Activated effector memory CD4-positive, alpha-beta T cell treated with Interleukin-2 at 50 U/mL for 16 hours (primary cell): ENCODE measurements around the gene RNASE7.
"Not testable (repeated sequence)": the region's sequence is repeated elsewhere in the genome, so short reads cannot be mapped to it uniquely, and the experiment has no call there.

Source experiments
- DNase-seq: peaks from one replicate; pipeline ENCODE4 v3.0.0-alpha.2; 2020

RNASE7 gene

DNA sequence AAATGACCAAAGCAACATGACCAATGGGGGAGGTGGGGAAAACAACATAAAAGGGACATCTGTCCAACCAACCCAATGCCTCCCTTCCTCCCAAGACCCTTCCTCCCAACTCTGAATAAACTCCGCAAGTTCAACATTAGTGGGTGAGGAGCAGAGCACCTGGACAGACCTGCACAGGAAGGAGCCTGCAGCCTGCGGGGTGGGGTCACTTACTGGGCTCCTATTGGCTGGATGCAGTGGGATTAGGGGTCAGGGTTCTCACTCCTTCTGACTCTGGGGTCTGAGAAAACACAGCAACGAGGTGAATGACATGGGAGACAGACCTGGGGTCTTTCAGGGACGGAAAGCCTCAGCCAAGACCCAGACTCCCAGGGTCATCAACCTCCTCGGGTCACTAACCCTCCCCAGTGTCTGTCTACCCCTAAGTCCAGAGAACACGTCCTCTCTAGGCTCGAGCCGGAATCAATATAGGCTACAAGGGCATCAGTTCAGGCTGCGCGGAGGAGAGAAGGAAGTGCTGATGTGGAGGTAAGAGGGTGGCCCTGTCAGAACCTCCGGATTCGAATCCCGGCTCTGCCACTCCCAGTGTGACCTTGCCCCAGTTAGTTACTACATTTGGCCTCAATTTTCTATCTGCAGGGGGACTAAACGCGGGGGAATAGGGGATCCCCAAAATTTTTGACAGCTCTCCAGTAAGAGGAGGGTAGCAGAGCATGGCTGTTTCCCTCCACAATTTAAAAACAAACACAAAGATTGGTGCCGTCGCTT, 18.2 kb upstream of the RNASE7 start:
- no peak for DNase-seq

DNA sequence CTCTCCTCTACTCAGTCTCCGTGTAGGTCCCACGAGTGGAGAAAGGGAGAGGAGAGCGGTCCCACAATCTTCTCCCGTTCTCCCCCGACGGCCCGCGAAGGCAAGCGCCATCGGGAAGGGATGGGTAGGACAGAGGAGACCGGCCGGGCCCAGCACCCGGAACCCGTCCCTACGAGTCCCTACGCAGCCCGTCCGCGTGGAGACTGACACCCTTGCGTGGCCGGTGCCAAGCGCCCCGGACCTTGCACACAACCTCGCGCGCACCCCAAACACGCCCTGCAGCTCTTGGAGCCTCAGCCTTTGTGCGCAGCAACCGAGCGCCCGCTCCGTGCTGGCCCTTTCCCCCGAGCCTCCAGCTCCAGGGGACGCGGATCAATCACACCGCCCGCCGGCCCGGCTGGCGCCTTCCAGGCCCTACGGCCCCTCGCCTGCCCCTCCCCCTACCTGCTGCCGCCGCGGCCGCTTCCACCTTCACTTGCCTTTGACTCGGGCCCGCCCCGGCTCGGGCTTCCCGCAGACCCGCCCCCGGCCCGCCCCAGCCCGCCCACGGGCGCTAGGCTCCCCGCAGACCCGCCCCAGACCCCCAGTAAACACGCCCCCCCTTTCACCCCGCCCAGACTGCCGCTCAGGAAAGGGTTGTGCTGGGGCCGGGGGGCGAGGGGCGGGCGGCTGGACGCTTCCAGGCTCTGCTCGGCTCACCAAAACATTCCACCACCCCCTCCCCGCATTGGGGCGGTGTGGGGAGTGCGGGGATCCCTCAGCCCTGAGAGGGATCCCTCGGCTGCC, 17.4 kb upstream of the RNASE7 start, which contains the start of gene NDRG2:
Gene NDRG2, minus strand, starts transcription at position 477 of the 786 bp plus-strand sequence. CDS start 1,746 bp downstream, outside the sequence.
- peak; percentile 72 for DNase-seq

DNA sequence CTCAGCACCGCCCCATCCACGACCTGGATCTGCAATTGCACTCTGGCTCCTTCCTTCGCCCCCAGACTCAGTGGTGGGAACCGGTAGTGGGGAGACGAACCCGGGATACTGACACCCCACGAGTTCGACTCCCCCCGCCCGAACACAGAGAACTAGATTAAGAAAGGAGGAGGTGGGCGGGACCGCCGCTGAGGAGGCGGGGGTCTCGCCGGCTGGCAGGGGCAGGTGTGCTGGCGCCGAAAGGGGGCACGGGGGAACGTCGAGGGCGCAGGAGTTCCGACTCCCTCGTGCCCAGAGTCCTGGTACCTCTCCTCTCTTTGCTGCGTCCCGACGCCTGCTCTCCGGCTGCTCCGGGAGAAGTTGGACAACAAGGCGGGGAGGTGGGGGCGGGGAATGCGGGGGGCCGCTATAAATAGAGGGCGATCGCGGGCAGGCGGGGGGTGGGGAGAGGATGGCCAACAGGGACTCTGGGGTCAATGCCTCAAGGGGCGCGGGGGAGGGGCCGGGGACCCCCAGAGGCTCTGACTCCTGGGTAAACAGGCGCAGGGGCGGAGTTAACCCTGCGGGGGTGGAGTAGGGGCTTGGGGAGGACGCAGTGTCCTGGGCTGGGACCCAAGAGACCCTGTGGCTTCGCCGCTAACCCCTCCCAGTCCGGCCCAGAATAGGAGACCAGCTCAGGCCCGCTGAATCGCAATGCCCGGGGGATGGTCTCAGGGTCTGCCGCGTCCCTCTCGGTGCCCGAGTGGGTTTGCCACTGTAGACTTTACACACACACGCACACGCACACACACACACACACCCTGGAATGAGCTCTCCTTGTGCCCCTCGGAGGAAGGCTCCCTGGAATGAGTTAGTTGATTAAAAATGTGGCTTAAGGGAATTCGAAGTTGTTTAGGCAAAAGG, 16.5 kb upstream of the RNASE7 start:
- DNase-seq: no peak

DNA sequence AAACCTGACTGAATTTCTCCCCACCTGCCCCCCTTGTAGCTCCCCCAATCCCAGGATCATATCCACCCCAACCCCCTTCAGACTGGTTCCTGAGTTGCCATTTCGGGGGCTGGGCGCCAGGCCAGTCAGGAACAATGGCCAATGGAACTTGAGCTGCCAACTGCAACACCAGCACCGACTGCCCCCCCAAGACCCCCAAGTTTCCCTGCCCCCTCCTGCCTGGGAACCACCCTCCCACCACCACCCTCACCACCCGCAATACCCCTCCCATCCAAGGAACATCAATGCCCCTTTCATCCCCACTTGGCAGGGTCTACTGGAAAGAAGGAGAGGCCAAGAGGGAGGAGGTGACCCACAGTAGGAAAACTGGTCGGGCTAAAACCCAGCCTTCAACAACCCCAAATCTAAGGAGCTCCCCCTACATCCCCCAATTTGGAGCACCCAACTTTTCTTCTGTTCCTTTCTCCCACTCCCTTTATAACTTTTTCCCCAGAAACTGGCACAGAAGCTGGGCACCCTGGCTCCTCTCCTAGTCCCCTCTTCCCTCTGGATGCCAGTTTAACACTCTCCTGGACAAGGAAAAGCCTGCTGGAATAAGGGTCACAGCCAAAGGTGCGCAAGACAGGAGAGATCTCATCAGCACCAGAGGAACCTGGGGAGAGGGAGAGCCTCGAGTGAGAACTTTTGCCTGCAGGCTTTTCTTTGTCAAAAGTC, 15.7 kb upstream of the RNASE7 start:
- no peak for DNase-seq

DNA sequence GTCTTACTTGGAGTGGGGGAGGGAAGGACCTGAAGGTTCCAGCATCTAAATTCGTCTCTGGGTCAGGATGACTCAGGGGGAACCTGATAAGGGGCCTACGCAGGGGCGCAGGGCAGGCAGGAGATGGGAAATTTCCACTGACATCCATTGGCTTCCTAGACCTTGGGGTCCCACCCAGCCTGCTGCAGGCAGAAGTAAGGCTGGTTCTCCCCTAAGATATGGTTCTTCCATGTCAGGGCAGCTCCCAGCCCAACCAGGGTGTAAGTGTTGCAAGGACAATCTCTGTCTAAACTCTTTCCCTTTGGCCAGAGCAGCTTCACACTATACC, 15.2 kb upstream of the RNASE7 start:
- DNase-seq: no peak

DNA sequence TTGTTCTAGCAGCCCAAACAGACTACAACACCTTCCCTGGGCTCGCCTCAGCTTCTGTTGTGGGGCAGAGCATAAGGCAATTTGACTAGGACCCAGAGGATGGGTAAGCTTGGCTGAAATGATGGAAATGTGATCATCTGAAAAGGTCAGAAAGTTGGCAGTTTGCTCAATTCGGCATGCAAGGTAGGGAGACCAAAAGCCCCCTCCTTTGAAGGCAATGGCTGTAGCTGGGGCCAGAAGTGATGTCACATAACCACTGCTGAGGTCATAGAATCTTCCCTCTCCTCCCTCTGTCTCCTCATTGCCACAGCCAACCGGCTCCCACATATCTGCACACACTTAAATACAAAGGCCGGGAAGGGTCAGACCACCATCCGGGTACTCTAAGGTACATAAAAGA, 12.2 kb upstream of the RNASE7 start, which contains the start of gene TPPP2:
Gene TPPP2, plus strand, starts transcription at position 301 of the 400 bp plus-strand sequence. CDS start 365 bp downstream, outside the sequence.
- no peak for DNase-seq

DNA sequence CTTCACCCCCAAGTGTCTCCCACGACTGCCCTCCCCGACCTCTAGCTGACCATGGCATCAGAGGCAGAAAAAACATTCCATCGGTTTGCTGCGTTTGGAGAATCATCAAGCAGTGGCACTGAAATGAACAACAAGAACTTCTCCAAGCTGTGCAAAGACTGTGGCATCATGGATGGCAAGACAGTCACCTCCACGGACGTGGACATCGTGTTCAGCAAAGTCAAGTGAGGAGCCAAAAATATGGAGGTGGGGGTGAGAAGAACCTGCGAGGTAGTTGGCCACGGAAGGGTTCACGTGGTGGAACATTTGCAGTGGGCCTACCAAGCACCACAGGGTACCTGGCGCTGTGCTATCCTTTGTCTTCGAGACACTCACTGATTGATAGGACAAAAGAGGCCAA, 11.6 kb upstream of the RNASE7 start:
- no peak for DNase-seq

DNA sequence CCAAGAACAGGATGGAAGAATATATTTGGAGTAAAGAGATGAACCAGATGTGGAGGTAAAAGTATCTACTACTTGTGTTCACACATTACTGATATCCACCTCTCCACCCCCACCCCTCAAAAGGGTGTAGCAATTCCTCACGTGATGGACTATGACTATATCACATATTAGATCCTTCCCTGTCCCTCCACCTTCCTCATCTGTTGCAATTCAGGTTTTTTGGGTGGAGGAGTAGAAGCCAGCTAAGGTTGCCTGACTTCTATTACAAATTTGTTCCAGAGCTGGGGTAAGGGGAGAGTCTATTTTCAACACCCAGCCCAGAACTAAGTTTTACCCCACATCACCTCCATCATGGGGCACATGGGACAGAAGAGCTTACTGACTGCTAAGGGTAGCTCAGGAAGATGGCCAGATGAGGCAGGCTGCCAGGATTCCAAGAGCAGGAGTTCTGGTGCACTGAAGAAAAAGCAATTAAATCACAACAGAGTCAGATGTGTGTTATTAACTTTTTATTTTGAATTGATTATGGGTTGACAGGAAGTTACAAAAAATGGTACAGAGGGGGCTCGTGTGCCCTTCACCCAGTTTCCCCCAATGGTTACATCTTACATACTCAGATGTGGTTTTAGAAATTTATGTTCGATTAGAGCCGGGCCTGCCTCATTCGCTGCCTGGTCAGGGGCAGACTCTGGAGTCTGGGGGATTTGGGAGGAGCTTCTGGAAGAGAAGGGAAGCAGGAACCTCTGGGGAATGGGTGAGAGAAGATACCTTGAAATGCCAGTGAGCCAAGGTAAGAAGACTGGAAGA, 9.6 kb upstream of the RNASE7 start:
- no peak for DNase-seq

DNA sequence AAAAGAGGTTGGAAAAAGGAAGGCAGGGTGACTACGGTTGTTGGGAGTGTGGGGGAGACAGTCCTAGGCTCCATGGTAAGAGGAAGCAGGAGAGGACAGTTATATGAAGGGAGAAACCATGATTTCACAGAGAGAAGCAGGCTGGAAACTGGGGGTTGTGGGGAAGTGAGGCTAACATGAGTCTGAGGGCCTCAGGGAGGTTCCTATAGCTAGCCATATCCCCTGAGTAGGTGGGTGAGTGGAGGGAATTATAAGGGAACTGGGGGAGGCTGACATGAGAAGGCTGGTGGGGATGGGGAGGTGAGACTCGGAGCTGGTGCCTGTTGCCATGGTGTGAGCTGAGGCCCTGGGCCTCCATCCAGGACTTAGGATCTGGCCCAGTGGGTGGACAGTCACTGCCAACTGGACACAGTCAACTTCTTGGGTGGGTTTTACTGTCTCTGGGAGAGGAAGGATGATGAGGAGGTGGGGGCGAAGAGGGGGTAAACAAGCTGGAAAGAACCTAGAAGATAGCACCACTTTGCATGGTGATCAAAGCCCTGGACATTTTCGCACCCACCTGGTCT, 8.9 kb upstream of the RNASE7 start:
- DNase-seq: no peak

DNA sequence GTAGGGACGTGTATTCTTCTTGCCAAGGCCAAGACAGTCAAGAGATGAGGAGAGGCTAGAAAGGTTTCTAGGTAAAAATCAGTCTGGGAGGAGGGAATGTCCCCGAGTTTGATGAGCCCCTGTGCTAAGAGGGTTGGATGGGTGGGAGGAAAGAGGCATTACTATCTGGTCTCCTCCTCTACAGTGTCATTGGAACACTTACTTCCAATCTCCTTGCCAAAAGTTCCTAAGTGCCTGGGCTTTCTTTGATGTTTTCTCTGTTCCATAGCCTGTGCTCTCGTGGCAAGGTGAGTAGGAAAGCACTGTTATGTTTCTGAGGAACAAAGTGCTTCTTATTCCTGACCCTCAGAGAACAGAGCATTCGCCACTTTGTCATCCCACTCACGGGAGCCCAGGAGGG, 7.5 kb upstream of the RNASE7 start, which contains the start of gene RNASE13:
Gene RNASE13, minus strand, starts transcription at position 101 of the 400 bp plus-strand sequence. CDS start 519 bp downstream, outside the sequence.
- no peak for DNase-seq

DNA sequence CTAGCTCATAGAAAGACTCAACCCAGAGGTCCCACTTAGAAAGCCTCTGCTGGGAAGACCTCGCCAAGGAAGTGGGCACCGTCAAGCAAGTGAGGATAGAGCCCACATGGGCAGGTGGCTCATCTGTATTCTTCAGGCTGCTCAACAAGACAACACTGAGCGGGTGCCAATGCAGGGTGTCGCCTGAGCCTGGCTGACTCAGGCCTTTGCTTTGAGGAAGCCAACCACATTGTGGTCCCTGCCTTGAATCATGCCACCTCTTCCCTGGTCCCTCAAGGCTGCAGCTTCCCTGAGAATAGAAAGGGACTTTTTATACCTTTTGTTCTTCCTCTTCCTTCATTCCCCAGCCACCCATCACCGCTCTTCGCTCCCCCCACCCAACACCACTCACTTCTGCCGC, 5.4 kb upstream of the RNASE7 start:
- no peak for DNase-seq

DNA sequence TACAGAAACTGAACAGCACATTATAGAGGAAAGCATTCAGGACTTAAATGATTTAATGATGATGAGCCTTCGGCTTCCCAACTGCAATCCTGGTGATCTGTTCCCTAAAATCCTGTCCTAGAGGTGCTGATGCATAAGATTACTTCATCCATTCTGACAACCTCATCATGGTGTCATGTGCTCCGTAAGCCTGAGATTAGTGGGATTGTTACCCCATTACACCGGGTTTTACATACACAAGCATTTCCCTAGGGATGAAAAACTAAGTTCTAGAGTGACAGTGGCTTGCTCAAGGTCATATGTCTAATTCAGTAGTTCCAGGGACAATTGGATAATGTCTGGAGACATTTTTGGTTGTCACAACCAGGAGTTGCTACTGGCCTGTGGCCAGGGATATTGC, 5.0 kb upstream of the RNASE7 start:
- no peak for DNase-seq

DNA sequence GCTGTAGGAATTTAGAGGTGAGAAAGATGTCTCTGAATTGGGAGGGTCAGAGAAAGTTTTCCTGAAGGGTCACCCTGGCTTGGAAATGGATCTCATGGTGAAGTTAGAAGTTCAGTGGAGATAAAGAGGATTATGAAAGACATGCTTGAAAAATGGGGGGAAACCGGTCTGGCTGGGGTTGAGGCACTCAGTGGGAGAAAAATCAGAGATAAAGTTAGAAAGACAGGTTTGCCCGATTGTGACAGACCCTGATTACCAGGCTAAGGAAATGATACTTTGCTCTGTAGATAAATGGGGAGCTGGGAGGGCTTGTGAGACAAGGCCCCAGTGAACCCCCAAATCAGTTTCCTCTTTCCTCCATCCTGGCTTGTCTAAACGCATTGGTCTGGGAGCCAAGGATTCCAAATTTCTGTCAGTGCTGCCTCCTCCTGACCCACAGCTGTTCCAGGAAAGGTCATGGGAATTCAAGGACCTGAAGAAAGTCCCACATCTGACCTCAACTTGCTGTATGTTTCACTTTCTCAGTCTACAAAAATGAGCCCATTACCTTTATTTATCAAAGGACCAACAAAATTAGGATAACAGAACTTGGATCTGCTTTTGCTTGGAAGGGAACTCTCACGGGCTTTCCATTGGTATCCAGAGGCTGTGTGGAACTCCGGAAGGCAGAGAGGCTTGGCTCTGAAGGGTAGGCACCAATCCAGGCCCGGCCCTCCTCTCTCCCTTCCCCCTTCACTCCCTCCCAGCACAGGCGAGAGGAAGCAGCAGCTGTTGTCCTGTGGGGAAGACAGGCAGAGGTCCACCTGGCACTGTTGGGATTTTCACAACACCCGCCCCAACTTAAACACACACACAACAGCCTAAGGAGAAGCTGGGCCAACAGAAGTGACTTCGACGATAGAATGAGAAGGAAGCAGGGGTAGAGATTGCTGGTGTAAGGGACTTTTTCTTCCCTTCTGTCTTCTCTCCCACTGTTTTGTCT, 3.4 kb upstream of the RNASE7 start:
- DNase-seq: no peak

DNA sequence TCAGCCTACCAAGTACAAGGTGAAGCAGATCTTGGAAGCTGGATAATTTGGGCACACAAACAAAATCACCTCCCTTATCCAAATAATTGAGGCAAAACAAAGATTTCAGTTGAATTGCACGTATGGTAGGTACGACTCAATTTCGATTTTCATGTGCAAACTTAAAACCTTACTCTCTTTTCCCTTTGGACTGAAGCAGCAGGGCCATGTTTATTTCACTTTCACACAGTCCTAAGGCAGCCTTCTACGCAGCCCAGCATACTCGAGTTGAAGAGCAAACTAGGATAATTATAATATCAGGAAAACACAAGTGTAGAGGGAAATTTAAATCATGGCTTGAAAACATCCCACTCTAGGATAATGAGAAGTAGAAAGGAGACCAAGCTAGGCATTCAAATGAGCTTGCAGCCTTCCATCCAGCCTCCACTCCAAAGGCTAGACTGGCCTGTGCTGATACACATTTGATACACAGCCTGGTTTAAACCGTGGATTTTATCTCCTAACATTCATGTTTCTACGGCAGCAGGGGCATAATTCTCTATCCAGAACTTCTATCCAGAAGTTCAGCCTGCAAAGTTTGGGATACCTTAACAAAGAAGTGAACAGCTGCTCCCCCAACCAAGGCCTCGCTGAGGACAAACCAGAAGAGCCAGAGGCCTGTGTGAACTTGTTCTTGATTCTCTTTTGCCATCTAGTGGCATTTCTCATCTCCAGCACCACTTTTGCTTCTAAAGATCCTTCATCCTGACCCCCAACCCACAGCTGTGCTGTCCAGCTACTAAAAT, 2.4 kb upstream of the RNASE7 start:
- DNase-seq: no peak

DNA sequence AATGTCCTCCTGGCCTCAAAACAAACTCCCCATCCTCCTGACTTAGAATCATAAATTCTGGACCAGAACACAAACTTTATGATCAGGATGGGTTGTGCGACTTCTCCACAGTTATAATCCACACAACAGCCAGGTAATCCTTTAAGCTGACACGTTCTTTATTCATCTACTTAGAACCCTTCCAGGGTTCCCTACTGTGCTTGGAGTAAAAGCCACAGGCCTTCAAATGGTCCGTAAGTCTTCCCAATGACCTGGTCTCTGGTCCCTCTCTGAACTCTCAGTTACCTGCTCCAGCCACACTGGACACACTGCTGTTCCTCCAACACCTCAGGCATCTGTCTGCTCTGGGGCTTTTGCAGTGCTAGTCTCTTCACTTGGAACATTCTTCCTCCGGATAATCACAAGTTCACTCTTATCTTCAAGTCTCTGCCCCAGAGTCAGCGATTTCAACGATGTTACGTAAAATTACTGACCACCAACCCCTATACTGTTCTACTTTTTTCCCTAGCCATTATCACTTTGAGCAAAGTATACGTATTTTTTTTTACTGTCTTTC, 1.7 kb upstream of the RNASE7 start:
- no peak for DNase-seq

DNA sequence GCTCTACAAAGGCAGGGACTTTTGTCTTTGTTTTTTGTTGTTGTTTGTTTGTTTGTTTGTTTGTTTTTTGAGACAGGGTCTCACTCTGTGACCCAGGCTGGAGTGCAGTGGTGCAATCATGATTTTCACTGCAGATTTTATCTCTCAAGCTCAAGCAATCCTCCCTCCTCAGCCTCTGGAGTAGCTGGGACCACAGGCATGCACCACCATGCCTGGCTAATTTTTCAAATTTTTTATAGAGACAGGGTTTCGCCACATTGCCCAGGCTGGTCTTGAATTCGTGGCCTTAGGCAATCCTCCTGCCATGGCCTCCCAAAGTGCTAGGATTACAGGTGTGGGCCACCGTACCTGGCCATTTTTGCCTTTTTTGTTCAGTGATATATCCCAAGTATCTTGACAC, 1.2 kb upstream of the RNASE7 start:
- DNase-seq: not testable (repeated sequence)

DNA sequence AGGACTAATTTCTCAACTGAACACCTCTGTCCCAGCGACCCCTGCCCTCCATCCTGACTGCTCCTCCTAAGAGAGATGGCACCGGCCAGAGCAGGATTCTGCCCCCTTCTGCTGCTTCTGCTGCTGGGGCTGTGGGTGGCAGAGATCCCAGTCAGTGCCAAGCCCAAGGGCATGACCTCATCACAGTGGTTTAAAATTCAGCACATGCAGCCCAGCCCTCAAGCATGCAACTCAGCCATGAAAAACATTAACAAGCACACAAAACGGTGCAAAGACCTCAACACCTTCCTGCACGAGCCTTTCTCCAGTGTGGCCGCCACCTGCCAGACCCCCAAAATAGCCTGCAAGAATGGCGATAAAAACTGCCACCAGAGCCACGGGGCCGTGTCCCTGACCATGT, 756 bp downstream of the RNASE7 start:
- DNase-seq: no peak

DNA sequence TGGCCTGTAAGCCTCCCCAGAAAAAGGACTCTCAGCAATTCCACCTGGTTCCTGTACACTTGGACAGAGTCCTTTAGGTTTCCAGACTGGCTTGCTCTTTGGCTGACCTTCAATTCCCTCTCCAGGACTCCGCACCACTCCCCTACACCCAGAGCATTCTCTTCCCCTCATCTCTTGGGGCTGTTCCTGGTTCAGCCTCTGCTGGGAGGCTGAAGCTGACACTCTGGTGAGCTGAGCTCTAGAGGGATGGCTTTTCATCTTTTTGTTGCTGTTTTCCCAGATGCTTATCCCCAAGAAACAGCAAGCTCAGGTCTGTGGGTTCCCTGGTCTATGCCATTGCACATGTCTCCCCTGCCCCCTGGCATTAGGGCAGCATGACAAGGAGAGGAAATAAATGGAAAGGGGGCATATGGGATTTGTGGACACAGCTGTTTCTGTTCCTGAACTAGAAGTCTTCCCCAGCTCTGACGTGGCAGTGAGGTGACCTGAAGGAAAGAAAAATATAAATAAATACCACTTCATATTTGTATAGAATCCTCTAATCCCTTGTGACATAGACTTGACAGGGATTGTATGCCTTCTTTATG, 1.3 kb downstream of the RNASE7 start:
- DNase-seq: no peak
